ENCODE data around the gene STK17B. TPM values are rescaled to one million over a fixed set of nuclear protein-coding genes. Genes with fewer than 3 reads are reported as not detected.

STK17B gene
- total RNA-seq, 1 donor from 2014 or later = 44.2 TPM

- no peak overlapping the region for H3K4me3 ChIP-seq (ENCODE audit: low read depth, low read length)
- FAIRE-seq = no peak
- H3K36me3 ChIP-seq (ENCODE audit: control insufficient read depth, insufficient read depth, low read length) = peaks cover 4% of the 10 kb centered on the region
- no peaks in the 10 kb centered on the region for H3K27me3 ChIP-seq (ENCODE audit: control insufficient read depth, insufficient read depth, low read length)
- no peak for TF ChIP-seq CTCF (IDR thresholded peaks at IDR 0.05; ENCODE audit: insufficient read depth, low read length, severe bottlenecking)
- DNase-seq (ENCODE audit: low read depth) = no peak
Observed at GRCh38 chr2:196160946-196161345, 10.4 kb downstream of the STK17B start.

GRCh38 chr2:196160101-196160500, 11.3 kb downstream of the STK17B start:
- no peak overlapping the region for H3K4me3 ChIP-seq (ENCODE audit: low read depth, low read length)
- H3K36me3 ChIP-seq (ENCODE audit: control insufficient read depth, insufficient read depth, low read length) = peaks cover 4% of the 10 kb centered on the region
- FAIRE-seq (no peak), DNase-seq (ENCODE audit: low read depth) (peak; percentile 87)
- TF ChIP-seq CTCF (IDR thresholded peaks at IDR 0.05; ENCODE audit: insufficient read depth, low read length, severe bottlenecking) = no peak
- H3K27me3 ChIP-seq (ENCODE audit: control insufficient read depth, insufficient read depth, low read length) = no peaks in the 10 kb centered on the region

GRCh38 chr2:196159221-196159892, 12.0 kb downstream of the STK17B start:
- FAIRE-seq (no peak), DNase-seq (ENCODE audit: low read depth) (no peak)
- TF ChIP-seq CTCF (IDR thresholded peaks at IDR 0.05; ENCODE audit: insufficient read depth, low read length, severe bottlenecking) = no peak
- Histone ChIP-seq H3K4me3 (ENCODE audit: low read depth, low read length) (no peak overlapping the region), H3K36me3 (ENCODE audit: control insufficient read depth, insufficient read depth, low read length) (peaks cover 7% of the 10 kb centered on the region), H3K27me3 (ENCODE audit: control insufficient read depth, insufficient read depth, low read length) (no peaks in the 10 kb centered on the region)

GRCh38 chr2:196155575-196155974, 15.8 kb downstream of the STK17B start:
- no peak for DNase-seq (ENCODE audit: low read depth)
- TF ChIP-seq CTCF (IDR thresholded peaks at IDR 0.05; ENCODE audit: insufficient read depth, low read length, severe bottlenecking) = no peak
- FAIRE-seq = no peak

GRCh38 chr2:196153480-196153879, 17.9 kb downstream of the STK17B start:
- TF ChIP-seq CTCF (IDR thresholded peaks at IDR 0.05; ENCODE audit: insufficient read depth, low read length, severe bottlenecking) = no peak
- Histone ChIP-seq H3K4me3 (ENCODE audit: low read depth, low read length) (no peak overlapping the region), H3K36me3 (ENCODE audit: control insufficient read depth, insufficient read depth, low read length) (peaks cover 3% of the 10 kb centered on the region), H3K27me3 (ENCODE audit: control insufficient read depth, insufficient read depth, low read length) (no peaks in the 10 kb centered on the region)
- DNase-seq (ENCODE audit: low read depth) = no peak
- no peak for FAIRE-seq

More at GRCh38 chr2:196155575-196155974, 15.8 kb downstream of the STK17B start:
- peaks cover 3% of the 10 kb centered on the region for H3K36me3 ChIP-seq (ENCODE audit: control insufficient read depth, insufficient read depth, low read length)
- H3K4me3 ChIP-seq (ENCODE audit: low read depth, low read length) = no peak overlapping the region
- no peaks in the 10 kb centered on the region for H3K27me3 ChIP-seq (ENCODE audit: control insufficient read depth, insufficient read depth, low read length)

- peaks cover 5% of the 10 kb centered on the region for H3K36me3 ChIP-seq (ENCODE audit: control insufficient read depth, insufficient read depth, low read length)
- no peaks in the 10 kb centered on the region for H3K27me3 ChIP-seq (ENCODE audit: control insufficient read depth, insufficient read depth, low read length)
- no peak for TF ChIP-seq CTCF (IDR thresholded peaks at IDR 0.05; ENCODE audit: insufficient read depth, low read length, severe bottlenecking)
- H3K4me3 ChIP-seq (ENCODE audit: low read depth, low read length) = no peak overlapping the region
- DNase-seq (ENCODE audit: low read depth) (no peak), FAIRE-seq (no peak)
Observed at GRCh38 chr2:196149948-196150347, 21.4 kb downstream of the STK17B start.
